Activated CD4-positive, alpha-beta T cell treated with anti-CD3 and anti-CD28 coated beads for 36 hours (primary cell): ENCODE data around the gene CAPRIN2. TPM values are rescaled to one million over a fixed set of nuclear protein-coding genes. Genes with fewer than 3 reads are reported as not detected.
A peak's percentile ranks its signal among the peaks of the same experiment; 100 is the strongest.

Experiments
- ATAC-seq: fragments of 200-7000 bp; cut with Tn5 transposase; one replicate; pipeline ENCODE4 v1.10.0; 2021; ENCODE audit warnings: mild to moderate bottlenecking, moderate library complexity
- CTCF ChIA-PET: fragments of 350-600 bp; sonication (Branson Sonifier 250); formaldehyde crosslinking; loops from one replicate; lab custom pipeline; 2021; ENCODE audit warnings: antibody characterized with exemption; lab: Charles Lee
- POLR2A ChIA-PET: fragments of 350-600 bp; sonication (Branson Sonifier 250); formaldehyde crosslinking; loops from one replicate; lab custom pipeline; 2021; ENCODE audit warnings: antibody characterized with exemption, inconsistent platforms; lab: Charles Lee
- DNase-seq: peaks from one replicate; pipeline ENCODE4 v3.0.0-alpha.2; 2020
- H3K27ac Mint-ChIP-seq: one replicate; pipeline ENCODE4 v1.8.0; 2021; ENCODE audit warnings: mixed read lengths
- H3K27me3 Mint-ChIP-seq: one replicate; pipeline ENCODE4 v1.8.0; 2021; ENCODE audit warnings: mixed read lengths
- H3K36me3 Mint-ChIP-seq: one replicate; pipeline ENCODE4 v1.8.0; 2021; ENCODE audit warnings: low read depth, mixed read lengths
- H3K4me1 Mint-ChIP-seq: one replicate; pipeline ENCODE4 v1.8.0; 2021; ENCODE audit warnings: mixed read lengths
- H3K4me3 Mint-ChIP-seq: one replicate; pipeline ENCODE4 v1.8.0; 2021; ENCODE audit warnings: mild to moderate bottlenecking, moderate library complexity, mixed read lengths
- H3K9me3 Mint-ChIP-seq: one replicate; pipeline ENCODE4 v1.8.0; 2021; ENCODE audit warnings: low read depth, mixed read lengths
- intact Hi-C, 2 experiments: fragments of 100-400 bp; cut with DNase I in 1 of 2; cut with micrococcal nuclease in 1 of 2; formaldehyde crosslinking; loops; one replicate each; pipeline versions ENCODE4 v1.14.2 to v1.15.1; 2022 to 2024; cut with DNase I, micrococcal nuclease
- total RNA-seq, 2 experiments: library from RNA; stranded (reverse); gene quantifications; one replicate each; pipeline ENCODE4 v1.2.3, GENCODE V29; 2021

Gene CAPRIN2
- total RNA-seq, 2 experiments from 2014 or later = 10.0 to 19.8 TPM

GRCh38 chr12:30698346-30698745, 56.4 kb downstream of the CAPRIN2 start:
- no peak overlapping the region for H3K27ac Mint-ChIP-seq
- H3K9me3 Mint-ChIP-seq = no peaks in the 10 kb centered on the region
- no peaks in the 10 kb centered on the region for H3K36me3 Mint-ChIP-seq
- no peak for DNase-seq
- H3K4me3 Mint-ChIP-seq = no peak overlapping the region
- intact Hi-C loops = loop anchor here (5.0 to 10.0 kb wide), 2 partner anchors 109 to 626 kb away; partner anchors contain the start of gene SINHCAF (in 1 of the 2)
- peaks cover 20% of the 10 kb centered on the region for H3K4me1 Mint-ChIP-seq
- CTCF ChIA-PET = interaction anchor here (1.0 to 1.8 kb wide), 2 partner anchors 13 to 51 kb away, joined by 3 to 4 read pairs; no protein-coding TSS in a partner anchor
- no peaks in the 10 kb centered on the region for H3K27me3 Mint-ChIP-seq
- ATAC-seq = no peak
- POLR2A ChIA-PET = no interaction called here

- Mint-ChIP-seq H3K4me3 (no peak overlapping the region), H3K27me3 (no peaks in the 10 kb centered on the region), H3K36me3 (no peaks in the 10 kb centered on the region), H3K27ac (no peak overlapping the region), H3K4me1 (peaks cover 31% of the 10 kb centered on the region), H3K9me3 (no peaks in the 10 kb centered on the region)
- POLR2A ChIA-PET = no interaction called here
- intact Hi-C loops = loop anchor here (5.0 to 10.0 kb wide), 2 partner anchors 110 to 628 kb away; partner anchors contain the start of gene SINHCAF (in 1 of the 2)
- DNase-seq = no peak
- no peak for ATAC-seq
- CTCF ChIA-PET = interaction anchor here (0.9 to 1.8 kb wide), 2 partner anchors 12 to 25 kb away, joined by 3 to 4 read pairs; no protein-coding TSS in a partner anchor
These were observed 57.8 kb downstream of the CAPRIN2 start for GRCh38 chr12:30696943-30697342.

- no peaks in the 10 kb centered on the region for H3K9me3 Mint-ChIP-seq
- ChIA-PET CTCF (interaction anchor here (1.6 to 1.8 kb wide), 2 partner anchors 11 to 57 kb away, joined by 4 to 7 read pairs; no protein-coding TSS in a partner anchor), POLR2A (interaction anchor here (1.1 kb wide), 1 partner anchor 57 kb away, joined by 8 read pairs; no protein-coding TSS in a partner anchor)
- ATAC-seq (no peak), DNase-seq (peak; percentile 5)
- no peaks in the 10 kb centered on the region for H3K36me3 Mint-ChIP-seq
- H3K27ac Mint-ChIP-seq = peak overlapping the region; percentile 95
- intact Hi-C loops = loop anchor here (5.0 to 10.0 kb wide), 2 partner anchors 111 to 628 kb away; partner anchors contain the start of gene SINHCAF (in 1 of the 2)
- peak overlapping the region; percentile 93 for H3K4me3 Mint-ChIP-seq
- H3K4me1 Mint-ChIP-seq = peaks cover 34% of the 10 kb centered on the region
- H3K27me3 Mint-ChIP-seq = no peaks in the 10 kb centered on the region
These were observed 58.3 kb downstream of the CAPRIN2 start for GRCh38 chr12:30696486-30696885.

- H3K4me3 Mint-ChIP-seq = peak overlapping the region; percentile 93
- H3K27me3 Mint-ChIP-seq = no peaks in the 10 kb centered on the region
- DNase-seq = no peak
- peaks cover 37% of the 10 kb centered on the region for H3K4me1 Mint-ChIP-seq
- ChIA-PET POLR2A (interaction anchor here (0.7 to 1.1 kb wide), 2 partner anchors 58 to 1265 kb away, joined by 6 to 8 read pairs; no protein-coding TSS in a partner anchor), CTCF (interaction anchor here (1.0 to 1.6 kb wide), 4 partner anchors 10 to 57 kb away, joined by 3 to 7 read pairs (median 3); no protein-coding TSS in a partner anchor)
- no peaks in the 10 kb centered on the region for H3K36me3 Mint-ChIP-seq
- peak; percentile 26 for ATAC-seq
- intact Hi-C loops = loop anchor here (5.0 to 10.0 kb wide), 2 partner anchors 111 to 629 kb away; partner anchors contain the start of gene SINHCAF (in 1 of the 2)
- peak overlapping the region; percentile 95 for H3K27ac Mint-ChIP-seq
- H3K9me3 Mint-ChIP-seq = no peaks in the 10 kb centered on the region
These were observed 58.7 kb downstream of the CAPRIN2 start for GRCh38 chr12:30696103-30696408.

GRCh38 chr12:30695199-30696102, 59.3 kb downstream of the CAPRIN2 start, which contains the start of gene IPO8:
IPO8 (minus strand) TSS chr12:30695869; CDS start chr12:30695647, 222 bp downstream.
- intact Hi-C loops = loop anchor here (1.0 to 10.0 kb wide), 5 partner anchors 60 to 1314 kb away; partner anchors contain the start of genes DDX11 (in 1 of the 2), ERGIC2 (in 1 of the 2) and SINHCAF (in 1 of the 2)
- DNase-seq (peak; percentile 91), ATAC-seq (peak; percentile 90)
- Mint-ChIP-seq H3K9me3 (no peaks in the 10 kb centered on the region), H3K36me3 (no peaks in the 10 kb centered on the region), H3K4me3 (peak within 1 kb of the TSS; percentile 93), H3K27me3 (no peaks in the 10 kb centered on the region), H3K27ac (peak within 1 kb of the TSS; percentile 95), H3K4me1 (peaks cover 37% of the 10 kb centered on the region)
- POLR2A ChIA-PET = interaction anchor here (0.7 to 1.1 kb wide), 2 partner anchors 58 to 1265 kb away, joined by 6 to 8 read pairs; no protein-coding TSS in a partner anchor
- CTCF ChIA-PET = interaction anchor here (0.7 to 1.6 kb wide), 7 partner anchors 10 to 58 kb away, joined by 3 to 7 read pairs (median 3); no protein-coding TSS in a partner anchor

- peaks cover 4% of the 10 kb centered on the region for H3K36me3 Mint-ChIP-seq
These were observed 60.1 kb downstream of the CAPRIN2 start for GRCh38 chr12:30694412-30695198.

GRCh38 chr12:30692470-30692869, 62.3 kb downstream of the CAPRIN2 start:
- ChIA-PET CTCF (no interaction called here), POLR2A (no interaction called here)
- Mint-ChIP-seq H3K4me1 (peaks cover 44% of the 10 kb centered on the region), H3K9me3 (no peaks in the 10 kb centered on the region), H3K36me3 (peaks cover 4% of the 10 kb centered on the region), H3K4me3 (no peak overlapping the region), H3K27ac (no peak overlapping the region), H3K27me3 (no peaks in the 10 kb centered on the region)
- DNase-seq (no peak), ATAC-seq (no peak)
- intact Hi-C loops = loop anchor here in 1 of 2 experiments (10.0 kb wide), 1 partner anchor 632 kb away; the partner anchor contains the start of gene SINHCAF

More at GRCh38 chr12:30694412-30695198, 60.1 kb downstream of the CAPRIN2 start:
- Mint-ChIP-seq H3K9me3 (no peaks in the 10 kb centered on the region), H3K4me1 (peaks cover 40% of the 10 kb centered on the region), H3K4me3 (peak overlapping the region; percentile 93), H3K27ac (peak overlapping the region; percentile 86), H3K27me3 (no peaks in the 10 kb centered on the region)
- intact Hi-C loops = loop anchor here (1.0 to 10.0 kb wide), 5 partner anchors 61 to 1313 kb away; partner anchors contain the start of genes DDX11 (in 1 of the 2), ERGIC2 (in 1 of the 2) and SINHCAF (in 1 of the 2)
- CTCF ChIA-PET = interaction anchor here (0.7 to 1.6 kb wide), 7 partner anchors 11 to 1115 kb away, joined by 3 to 7 read pairs (median 3); no protein-coding TSS in a partner anchor
- ATAC-seq (peak; percentile 20), DNase-seq (peak; percentile 42)
- POLR2A ChIA-PET = no interaction called here

GRCh38 chr12:30691122-30691879, 63.5 kb downstream of the CAPRIN2 start:
- peaks cover 6% of the 10 kb centered on the region for H3K36me3 Mint-ChIP-seq
- H3K4me1 Mint-ChIP-seq = peaks cover 45% of the 10 kb centered on the region
- ATAC-seq (no peak), DNase-seq (no peak)
- intact Hi-C loops = loop anchor here in 1 of 2 experiments (10.0 kb wide), 1 partner anchor 634 kb away; the partner anchor contains the start of gene SINHCAF
- ChIA-PET POLR2A (no interaction called here), CTCF (no interaction called here)
- no peak overlapping the region for H3K4me3 Mint-ChIP-seq
- no peak overlapping the region for H3K27ac Mint-ChIP-seq
- H3K27me3 Mint-ChIP-seq = no peaks in the 10 kb centered on the region
- no peaks in the 10 kb centered on the region for H3K9me3 Mint-ChIP-seq

- ChIA-PET POLR2A (no interaction called here), CTCF (no interaction called here)
- Mint-ChIP-seq H3K4me3 (no peak overlapping the region), H3K36me3 (peaks cover 21% of the 10 kb centered on the region), H3K4me1 (peaks cover 20% of the 10 kb centered on the region), H3K27ac (no peak overlapping the region), H3K27me3 (no peaks in the 10 kb centered on the region), H3K9me3 (no peaks in the 10 kb centered on the region)
- no peak for ATAC-seq
- no peak for DNase-seq
- intact Hi-C loops = no loop called here
These were observed 67.3 kb downstream of the CAPRIN2 start for GRCh38 chr12:30687265-30687986.
